GM12878 (cell line): Measurements from ENCODE around the gene ABCB8.

Experiments used
- CEBPB ChIP-seq, 2 experiments: fragments of 150-350 bp in 1 of 2; IDR thresholded peaks; 2 replicates each; pipeline ENCODE4 v1.6.1; 2012 to 2014; ENCODE audit warnings: low read depth in 2 of 2, low read length in 2 of 2, borderline replicate concordance in 1 of 2, inconsistent platforms in 1 of 2
- CTCF ChIP-seq, 3 experiments: IDR thresholded peaks in 2 of 3; conservative IDR thresholded peaks in 1 of 3; 2 replicates each; pipeline ENCODE4 v1.5.1; 2011; ENCODE audit warnings: low read depth in 3 of 3, low read length in 3 of 3, mild to moderate bottlenecking in 3 of 3, control low read depth in 2 of 3, moderate library complexity in 2 of 3, inconsistent platforms in 1 of 3, mixed read lengths in 1 of 3; ENCODE audit not compliant: control insufficient read depth in 2 of 3, insufficient read depth in 1 of 3; ENCODE audit errors: extremely low read depth in 1 of 3
- HCFC1 ChIP-seq: fragments of 150-350 bp; IDR thresholded peaks from 2 replicates; pipeline ENCODE4 v1.6.1; 2014; ENCODE audit warnings: low read length
- HDAC2 ChIP-seq: fragments of 200-600 bp; sonication (generic); IDR thresholded peaks from 2 replicates; pipeline ENCODE4 v1.6.1; 2017
- SP1 ChIP-seq: IDR thresholded peaks from one replicate; pipeline ENCODE4 v1.6.1; 2011; ENCODE audit warnings: low read depth, low read length
- TF ChIP-seq, protein P1 (sequence below): IDR thresholded peaks from 2 replicates; pipeline ENCODE4 v1.6.1; 2011; ENCODE audit warnings: low read depth, low read length, improper control_type of control experiment, borderline replicate concordance
- TF ChIP-seq, protein P2 (sequence below): IDR thresholded peaks from 2 replicates; pipeline ENCODE4 v1.6.1; 2012; ENCODE audit warnings: mild to moderate bottlenecking, low read depth, low read length

GRCh38 chr7:151019130-151019447, 9.2 kb upstream of the ABCB8 start:
- no peak for TF ChIP-seq HCFC1
- TF ChIP-seq SP1: no peak
- TF ChIP-seq, protein P1, sequence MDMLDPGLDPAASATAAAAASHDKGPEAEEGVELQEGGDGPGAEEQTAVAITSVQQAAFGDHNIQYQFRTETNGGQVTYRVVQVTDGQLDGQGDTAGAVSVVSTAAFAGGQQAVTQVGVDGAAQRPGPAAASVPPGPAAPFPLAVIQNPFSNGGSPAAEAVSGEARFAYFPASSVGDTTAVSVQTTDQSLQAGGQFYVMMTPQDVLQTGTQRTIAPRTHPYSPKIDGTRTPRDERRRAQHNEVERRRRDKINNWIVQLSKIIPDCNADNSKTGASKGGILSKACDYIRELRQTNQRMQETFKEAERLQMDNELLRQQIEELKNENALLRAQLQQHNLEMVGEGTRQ: no peak
- TF ChIP-seq CEBPB (IDR thresholded peaks at IDR 0.05; ENCODE audit: borderline replicate concordance in 1 of 2, low read depth in 2 of 2, low read length in 2 of 2): no peak
- TF ChIP-seq, protein P2, sequence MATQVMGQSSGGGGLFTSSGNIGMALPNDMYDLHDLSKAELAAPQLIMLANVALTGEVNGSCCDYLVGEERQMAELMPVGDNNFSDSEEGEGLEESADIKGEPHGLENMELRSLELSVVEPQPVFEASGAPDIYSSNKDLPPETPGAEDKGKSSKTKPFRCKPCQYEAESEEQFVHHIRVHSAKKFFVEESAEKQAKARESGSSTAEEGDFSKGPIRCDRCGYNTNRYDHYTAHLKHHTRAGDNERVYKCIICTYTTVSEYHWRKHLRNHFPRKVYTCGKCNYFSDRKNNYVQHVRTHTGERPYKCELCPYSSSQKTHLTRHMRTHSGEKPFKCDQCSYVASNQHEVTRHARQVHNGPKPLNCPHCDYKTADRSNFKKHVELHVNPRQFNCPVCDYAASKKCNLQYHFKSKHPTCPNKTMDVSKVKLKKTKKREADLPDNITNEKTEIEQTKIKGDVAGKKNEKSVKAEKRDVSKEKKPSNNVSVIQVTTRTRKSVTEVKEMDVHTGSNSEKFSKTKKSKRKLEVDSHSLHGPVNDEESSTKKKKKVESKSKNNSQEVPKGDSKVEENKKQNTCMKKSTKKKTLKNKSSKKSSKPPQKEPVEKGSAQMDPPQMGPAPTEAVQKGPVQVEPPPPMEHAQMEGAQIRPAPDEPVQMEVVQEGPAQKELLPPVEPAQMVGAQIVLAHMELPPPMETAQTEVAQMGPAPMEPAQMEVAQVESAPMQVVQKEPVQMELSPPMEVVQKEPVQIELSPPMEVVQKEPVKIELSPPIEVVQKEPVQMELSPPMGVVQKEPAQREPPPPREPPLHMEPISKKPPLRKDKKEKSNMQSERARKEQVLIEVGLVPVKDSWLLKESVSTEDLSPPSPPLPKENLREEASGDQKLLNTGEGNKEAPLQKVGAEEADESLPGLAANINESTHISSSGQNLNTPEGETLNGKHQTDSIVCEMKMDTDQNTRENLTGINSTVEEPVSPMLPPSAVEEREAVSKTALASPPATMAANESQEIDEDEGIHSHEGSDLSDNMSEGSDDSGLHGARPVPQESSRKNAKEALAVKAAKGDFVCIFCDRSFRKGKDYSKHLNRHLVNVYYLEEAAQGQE: no peak
- no peak for TF ChIP-seq HDAC2
- no peak for TF ChIP-seq CTCF (IDR thresholded peaks at IDR 0.05 in 2 of 3, conservative IDR thresholded peaks at IDR 0.05 in 1 of 3; ENCODE audit: control insufficient read depth in 2 of 3, extremely low read depth in 1 of 3, insufficient read depth in 1 of 3, low read depth in 3 of 3, low read length in 3 of 3)
